Thyroid gland (tissue), 4 donors: Measurements from ENCODE around the gene TMEM131L. TPM values are rescaled to one million over a fixed set of nuclear protein-coding genes. Genes with fewer than 3 reads are reported as not detected.
"Not testable (repeated sequence)": the region's sequence is repeated elsewhere in the genome, so short reads cannot be mapped to it uniquely, and the experiment has no call there.

Source experiments
- DNase-seq, 2 donors: peaks; one replicate each; pipeline ENCODE4 v3.0.0-alpha.2; 2019
- H3K27ac ChIP-seq, 3 donors: fragments of 200-600 bp; sonication (generic); 1 replicate in 2 of 3; 2 replicates in 1 of 3; pipeline ENCODE4 v1.5.1; 2016 to 2019; ENCODE audit warnings: mild to moderate bottlenecking in 1 of 3, moderate library complexity in 1 of 3
- H3K27me3 ChIP-seq: fragments of 200-600 bp; sonication (generic); one replicate; pipeline ENCODE4 v1.5.1; 2019
- H3K36me3 ChIP-seq, 2 donors: fragments of 200-600 bp; sonication (generic); one replicate each; pipeline ENCODE4 v1.5.1; 2016 to 2019
- H3K4me1 ChIP-seq, 2 donors: fragments of 200-600 bp; sonication (generic); one replicate each; pipeline ENCODE4 v1.5.1; 2017 to 2019
- H3K4me3 ChIP-seq, 3 donors: fragments of 200-600 bp; sonication (generic); replicated peaks in 1 of 3; 1 replicate in 2 of 3; 2 replicates in 1 of 3; pipeline ENCODE4 v1.5.1; 2016; ENCODE audit warnings: mild to moderate bottlenecking in 1 of 3
- H3K9me3 ChIP-seq: fragments of 200-600 bp; sonication (generic); one replicate; pipeline ENCODE4 v1.5.1; 2017
- CTCF ChIP-seq, 6 experiments: fragments of 200-600 bp in 3 of 6; fragments of 450-650 bp in 3 of 6; sonication (generic) in 3 of 6; IDR thresholded peaks; one replicate each; pipeline ENCODE4 v1.5.1; 2016 to 2019; ENCODE audit warnings: antibody characterized with exemption in 6 of 6, mild to moderate bottlenecking in 2 of 6, inconsistent platforms in 1 of 6, moderate library complexity in 1 of 6
- POLR2A ChIP-seq, 2 donors: fragments of 450-650 bp; IDR thresholded peaks; one replicate each; pipeline ENCODE4 v1.6.1; 2017; ENCODE audit warnings: antibody characterized with exemption in 2 of 2, mild to moderate bottlenecking in 2 of 2, moderate library complexity in 1 of 2
- WGBS, 2 donors: methylation state at CpG; one replicate each; pipeline ENCODE4 v1.1.5; 2017; 5-methylcytosine and 5-hydroxymethylcytosine counted together
- intact Hi-C: fragments of 100-400 bp; cut with DNase I; formaldehyde crosslinking; loops from one replicate; pipeline ENCODE4 v1.15.1; 2023
- total RNA-seq, 4 donors: library from RNA; depleted of rRNA; stranded (reverse); fragments of >200 nt; gene quantifications; one replicate each; pipeline ENCODE4 v1.2.3, GENCODE V29; 2016

The TMEM131L gene
- total RNA-seq, 4 donors from 2014 or later = 11.1 to 17.9 (median 16.4) TPM

- peaks cover 0 to 9% of the 10 kb centered on the region in 2 donors for H3K4me1 ChIP-seq
- H3K4me3 ChIP-seq = no peak overlapping the region
- H3K36me3 ChIP-seq = no peaks in the 10 kb centered on the region
- no peak for DNase-seq
- no peaks in the 10 kb centered on the region for H3K9me3 ChIP-seq
- H3K27me3 ChIP-seq = no peaks in the 10 kb centered on the region
- intact Hi-C loops = no loop called here
- TF ChIP-seq POLR2A (IDR thresholded peaks at IDR 0.05) = no peak
- no peak for TF ChIP-seq CTCF (IDR thresholded peaks at IDR 0.05)
- no peak overlapping the region for H3K27ac ChIP-seq
- WGBS, 2 donors = 35 to 45% methylated on average over 10 of the region's 10 CpGs
Observed at GRCh38 chr4:153448003-153448731, 18.0 kb upstream of the TMEM131L start.

- no peaks in the 10 kb centered on the region for H3K36me3 ChIP-seq
- no peak for DNase-seq
- intact Hi-C loops = no loop called here
- no peak overlapping the region for H3K27ac ChIP-seq
- peaks cover 0 to 9% of the 10 kb centered on the region in 2 donors for H3K4me1 ChIP-seq
- WGBS, 2 donors = 96 to 100% methylated on average over 1 of the region's 1 CpG
- no peaks in the 10 kb centered on the region for H3K9me3 ChIP-seq
- H3K4me3 ChIP-seq = no peak overlapping the region
- H3K27me3 ChIP-seq = no peaks in the 10 kb centered on the region
- TF ChIP-seq POLR2A (IDR thresholded peaks at IDR 0.05) (no peak), CTCF (IDR thresholded peaks at IDR 0.05) (no peak)
Observed at GRCh38 chr4:153449338-153449737, 16.8 kb upstream of the TMEM131L start.

DNA sequence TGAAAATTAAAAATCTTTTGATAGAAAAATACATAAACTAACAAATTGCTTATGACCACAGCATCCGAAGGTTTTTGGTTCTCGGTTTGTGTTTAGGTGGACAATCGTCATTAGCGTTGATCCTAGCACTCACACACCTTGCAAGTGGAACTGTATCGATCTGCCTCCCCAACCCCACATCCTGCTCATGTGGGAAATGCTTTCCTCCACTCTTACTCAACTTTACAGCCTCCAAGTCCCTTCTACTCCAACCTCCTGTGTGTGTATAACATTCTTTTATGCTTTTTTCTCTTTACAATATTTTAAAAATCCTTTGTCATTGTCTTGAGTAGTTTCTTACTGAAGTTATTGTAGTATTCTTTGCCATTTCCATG, 15.6 kb upstream of the TMEM131L start:
- Histone ChIP-seq H3K4me3 (no peak overlapping the region), H3K27ac (no peak overlapping the region), H3K27me3 (no peaks in the 10 kb centered on the region), H3K9me3 (no peaks in the 10 kb centered on the region), H3K36me3 (no peaks in the 10 kb centered on the region), H3K4me1 (peaks cover 0 to 9% of the 10 kb centered on the region in 2 donors)
- intact Hi-C loops = no loop called here
- WGBS, 2 donors = 83 to 89% methylated on average over 5 of the region's 5 CpGs
- no peak for DNase-seq
- TF ChIP-seq CTCF (IDR thresholded peaks at IDR 0.05) = no peak
- TF ChIP-seq POLR2A (IDR thresholded peaks at IDR 0.05) = no peak

DNA sequence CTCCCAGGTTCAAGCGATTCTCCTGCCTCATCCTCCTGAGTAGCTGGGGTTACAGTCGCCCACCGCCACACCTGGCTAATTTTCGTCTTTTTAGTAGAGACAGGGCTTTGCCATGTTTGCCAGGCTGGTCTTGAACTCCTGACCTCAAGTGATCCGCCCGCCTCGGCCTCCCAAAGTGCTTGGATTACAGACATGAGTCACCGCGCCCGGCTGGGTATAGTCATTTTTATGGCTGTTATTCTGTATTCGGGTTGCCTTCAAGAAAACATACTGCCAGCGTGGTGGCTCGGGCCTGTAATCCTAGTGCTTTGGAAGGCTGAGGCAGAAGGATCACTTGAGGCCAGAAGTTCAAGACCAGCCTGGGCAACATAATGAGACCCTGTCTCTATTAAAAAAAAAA, 15.0 kb upstream of the TMEM131L start:
- DNase-seq, H3K9me3 ChIP-seq, H3K36me3 ChIP-seq, H3K27me3 ChIP-seq, H3K4me3 ChIP-seq, H3K27ac ChIP-seq, intact Hi-C loops, H3K4me1 ChIP-seq: not testable (repeated sequence)
- WGBS, 2 donors = 83 to 98% methylated on average over 13 of the region's 13 CpGs

- Histone ChIP-seq H3K4me1 (peaks cover 0 to 9% of the 10 kb centered on the region in 2 donors), H3K27me3 (no peaks in the 10 kb centered on the region), H3K9me3 (no peaks in the 10 kb centered on the region), H3K36me3 (no peaks in the 10 kb centered on the region), H3K4me3 (no peak overlapping the region), H3K27ac (no peak overlapping the region)
- WGBS, 2 donors = 72 to 86% methylated on average over 21 to 26 of the region's 27 CpGs
- DNase-seq = no peak
- TF ChIP-seq CTCF (IDR thresholded peaks at IDR 0.05) (no peak), POLR2A (IDR thresholded peaks at IDR 0.05) (no peak)
- intact Hi-C loops = no loop called here
Observed at GRCh38 chr4:153451911-153452657, 14.1 kb upstream of the TMEM131L start.
